ENCODE data around the gene ARAP1.

The ARAP1 gene

GRCh38 chr11:72706579-72706978 lies 45.6 kb downstream of the ARAP1 start:
- in situ Hi-C loops (cut with MboI; ENCODE audit: low sequenced_read_pairs) = no loop called here

GRCh38 chr11:72705442-72706365 lies 46.5 kb downstream of the ARAP1 start:
- in situ Hi-C loops (cut with MboI; ENCODE audit: low sequenced_read_pairs) = no loop called here

- in situ Hi-C loops (cut with MboI; ENCODE audit: low sequenced_read_pairs) = no loop called here
These were observed 47.4 kb downstream of the ARAP1 start for GRCh38 chr11:72704783-72705265.

- in situ Hi-C loops (cut with MboI; ENCODE audit: low sequenced_read_pairs) = no loop called here
These were observed 48.0 kb downstream of the ARAP1 start for GRCh38 chr11:72704028-72704782.

GRCh38 chr11:72703267-72704008 lies 48.8 kb downstream of the ARAP1 start:
- in situ Hi-C loops (cut with MboI; ENCODE audit: low sequenced_read_pairs) = no loop called here

- in situ Hi-C loops (cut with MboI; ENCODE audit: low sequenced_read_pairs) = no loop called here
These were observed 49.5 kb downstream of the ARAP1 start for GRCh38 chr11:72702577-72703241.

GRCh38 chr11:72702096-72702495 lies 50.1 kb downstream of the ARAP1 start:
- in situ Hi-C loops (cut with MboI; ENCODE audit: low sequenced_read_pairs) = no loop called here

- in situ Hi-C loops (cut with MboI; ENCODE audit: low sequenced_read_pairs) = no loop called here
These were observed 50.7 kb downstream of the ARAP1 start for GRCh38 chr11:72701466-72701865.

- in situ Hi-C loops (cut with MboI; ENCODE audit: low sequenced_read_pairs) = no loop called here
These were observed 52.1 kb downstream of the ARAP1 start for GRCh38 chr11:72700146-72700545.

- in situ Hi-C loops (cut with MboI; ENCODE audit: low sequenced_read_pairs) = no loop called here
These were observed 54.4 kb downstream of the ARAP1 start for GRCh38 chr11:72697814-72698213.

GRCh38 chr11:72696866-72697700 lies 55.1 kb downstream of the ARAP1 start:
- in situ Hi-C loops (cut with MboI; ENCODE audit: low sequenced_read_pairs) = no loop called here

GRCh38 chr11:72695354-72695753 lies 56.9 kb downstream of the ARAP1 start:
- in situ Hi-C loops (cut with MboI; ENCODE audit: low sequenced_read_pairs) = no loop called here

- in situ Hi-C loops (cut with MboI; ENCODE audit: low sequenced_read_pairs) = no loop called here
These were observed 58.8 kb downstream of the ARAP1 start for GRCh38 chr11:72693271-72693968.

GRCh38 chr11:72692498-72693237 lies 59.5 kb downstream of the ARAP1 start:
- in situ Hi-C loops (cut with MboI; ENCODE audit: low sequenced_read_pairs) = no loop called here

GRCh38 chr11:72690166-72690565 lies 62.0 kb downstream of the ARAP1 start:
- in situ Hi-C loops (cut with MboI; ENCODE audit: low sequenced_read_pairs) = no loop called here

- in situ Hi-C loops (cut with MboI; ENCODE audit: low sequenced_read_pairs) = no loop called here
These were observed 63.3 kb downstream of the ARAP1 start for GRCh38 chr11:72688929-72689328.

GRCh38 chr11:72688486-72688885 lies 63.7 kb downstream of the ARAP1 start:
- in situ Hi-C loops (cut with MboI; ENCODE audit: low sequenced_read_pairs) = no loop called here

- in situ Hi-C loops (cut with MboI; ENCODE audit: low sequenced_read_pairs) = no loop called here
These were observed 64.9 kb downstream of the ARAP1 start for GRCh38 chr11:72687326-72687725.

Measured in HL-60/S4 treated with retinoic acid at 250 ng/mL for 4 days and 3 days (cell line).